ENCODE measurements around the gene SPTBN1. TPM values are rescaled to one million over a fixed set of nuclear protein-coding genes. Genes with fewer than 3 reads are reported as not detected.

The SPTBN1 gene
- total and polyA plus RNA-seq, 2 of the 4 experiments (the other 2 are of a cell fraction) = 49.1 to 241 TPM

- no peak for TF ChIP-seq CEBPB (IDR thresholded peaks at IDR 0.05; ENCODE audit: low read depth, low read length)
These were observed 91.0 kb downstream of the SPTBN1 start (continued) for GRCh38 chr2:54546923-54547720.

DNA sequence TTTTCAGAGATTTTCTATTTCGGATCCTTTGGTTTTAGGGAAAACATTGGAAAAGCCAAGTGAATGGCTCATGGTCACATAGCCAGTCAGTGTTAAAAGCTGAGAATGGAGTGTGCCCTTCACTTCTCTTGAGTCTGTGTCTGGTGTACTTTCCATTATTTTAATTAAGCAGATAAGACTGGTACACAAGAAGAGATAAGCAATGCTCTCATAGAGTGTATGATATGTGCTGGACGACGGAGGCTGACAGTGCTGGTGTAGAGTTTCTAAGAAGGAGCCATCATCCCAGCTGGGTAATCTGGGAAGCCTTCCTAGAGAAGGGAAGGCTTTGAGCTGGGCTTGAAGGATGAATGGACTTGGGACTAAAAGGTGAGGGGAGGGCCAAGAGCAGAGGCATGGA, 93.3 kb downstream of the SPTBN1 start:
- POLR2A ChIA-PET (ENCODE audit: unreplicated experiment) = no interaction called here
- CTCF ChIA-PET = no interaction called here

More for the DNA sequence above, 93.3 kb downstream of the SPTBN1 start:
- H2BK20ac ChIP-seq (ENCODE audit: low read depth, low read length) = no peak overlapping the region
- H2AK9ac ChIP-seq (replicated peaks; ENCODE audit: low read depth, low read length, poor library complexity) = no peak overlapping the region
- H3K14ac ChIP-seq (replicated peaks; ENCODE audit: low read depth, low read length) = no peak overlapping the region
- no peak overlapping the region for H3K56ac ChIP-seq (ENCODE audit: extremely low read depth, insufficient read depth, low read length)
- H3K79me1 ChIP-seq (ENCODE audit: low read depth in 1 of 2, low read length in 2 of 2) = peaks cover 19 to 68% of the 10 kb centered on the region in 2 experiments
- no peak overlapping the region for H3K23ac ChIP-seq (ENCODE audit: low read depth, low read length)
- TF ChIP-seq, protein P1, sequence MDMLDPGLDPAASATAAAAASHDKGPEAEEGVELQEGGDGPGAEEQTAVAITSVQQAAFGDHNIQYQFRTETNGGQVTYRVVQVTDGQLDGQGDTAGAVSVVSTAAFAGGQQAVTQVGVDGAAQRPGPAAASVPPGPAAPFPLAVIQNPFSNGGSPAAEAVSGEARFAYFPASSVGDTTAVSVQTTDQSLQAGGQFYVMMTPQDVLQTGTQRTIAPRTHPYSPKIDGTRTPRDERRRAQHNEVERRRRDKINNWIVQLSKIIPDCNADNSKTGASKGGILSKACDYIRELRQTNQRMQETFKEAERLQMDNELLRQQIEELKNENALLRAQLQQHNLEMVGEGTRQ (IDR thresholded peaks at IDR 0.05; ENCODE audit: low read depth, low read length) = no peak
- TF ChIP-seq MXI1 (IDR thresholded peaks at IDR 0.05; ENCODE audit: borderline replicate concordance, low read depth, low read length) (no peak), MAFK (IDR thresholded peaks at IDR 0.05; ENCODE audit: low read depth, low read length) (no peak), BHLHE40 (IDR thresholded peaks at IDR 0.05; ENCODE audit: low read depth, low read length) (no peak), NFE2L2 (IDR thresholded peaks at IDR 0.05; ENCODE audit: low read depth, low read length) (no peak), SMC3 (IDR thresholded peaks at IDR 0.05; ENCODE audit: low read depth, low read length) (no peak), RAD21 (IDR thresholded peaks at IDR 0.05; ENCODE audit: low read length) (no peak), RFX5 (IDR thresholded peaks at IDR 0.05; ENCODE audit: low read depth, low read length) (no peak), CEBPB (IDR thresholded peaks at IDR 0.05; ENCODE audit: low read depth, low read length) (no peak), RCOR1 (IDR thresholded peaks at IDR 0.05; ENCODE audit: insufficient replicate concordance, low read length) (no peak), CHD1 (IDR thresholded peaks at IDR 0.05; ENCODE audit: low read depth, low read length) (no peak), POLR2A (IDR thresholded peaks at IDR 0.05; ENCODE audit: low read depth, low read length) (no peak), CTCF (conservative IDR thresholded peaks at IDR 0.05; ENCODE audit: low read depth, low read length) (no peak)
- no peak overlapping the region for H3K9ac ChIP-seq (ENCODE audit: low read depth, low read length)
- ATAC-seq (ENCODE audit: low read depth) = no peak
- no peak overlapping the region for H3K18ac ChIP-seq (ENCODE audit: low read depth, low read length)
- 100% methylated on average over 1 of the region's 3 CpGs; no CpG with 5 or more reads in 1 of the 2 experiments for WGBS, 2 experiments (ENCODE audit: extremely low coverage in 2 of 2, insufficient read length in 1 of 2)
- H4K8ac ChIP-seq (ENCODE audit: low read depth in 2 of 2, low read length in 2 of 2) = no peak overlapping the region
- dilution Hi-C loops (cut with HindIII; ENCODE audit: low sequenced_read_pairs, unreplicated experiment) = no loop called here
- no peak overlapping the region for H2AFZ ChIP-seq (replicated peaks; ENCODE audit: low read length, poor library complexity)
- DNase-seq = no peak
- H2BK5ac ChIP-seq (ENCODE audit: low read depth, low read length, poor library complexity, severe bottlenecking) = no peak overlapping the region
- no peaks in the 10 kb centered on the region for H3K36me3 ChIP-seq (ENCODE audit: control insufficient read depth, insufficient read depth, low read length)
- no peaks in the 10 kb centered on the region for H3K27me3 ChIP-seq (ENCODE audit: control insufficient read depth, insufficient read depth, low read length)
- no peak overlapping the region for H3K4me3 ChIP-seq (ENCODE audit: insufficient read depth, low read depth, low read length)
- H3K4ac ChIP-seq (ENCODE audit: low read depth, low read length) = no peak overlapping the region
- H2BK15ac ChIP-seq (ENCODE audit: low read depth, low read length) = no peak overlapping the region
- H2AK5ac ChIP-seq (ENCODE audit: low read depth, low read length) = no peak overlapping the region
- no peak overlapping the region for H3K27ac ChIP-seq (ENCODE audit: insufficient read depth, low read length)
- H3K4me2 ChIP-seq (ENCODE audit: low read depth, low read length) = no peak overlapping the region
- intact Hi-C loops (cut with micrococcal nuclease) = no loop called here
- H3K9me3 ChIP-seq (ENCODE audit: control insufficient read depth, insufficient read depth, low read length) = no peaks in the 10 kb centered on the region
- in situ Hi-C loops (cut with MboI; ENCODE audit: low sequenced_read_pairs) = no loop called here
- no peak overlapping the region for H4K91ac ChIP-seq (ENCODE audit: insufficient read depth, low read depth, low read length)
- BruUV-seq (replicated peaks) = no TSS peak
- H3K9me1 ChIP-seq (ENCODE audit: insufficient read depth, low read length) = peaks cover 11% of the 10 kb centered on the region; the same call in 1 of the 2 replicates
- H3K4me1 ChIP-seq (ENCODE audit: control insufficient read depth, insufficient read depth, low read length) = peaks cover 3% of the 10 kb centered on the region
- no peak overlapping the region for H2BK120ac ChIP-seq (ENCODE audit: low read depth, low read length)
- no peak overlapping the region for H4K5ac ChIP-seq (ENCODE audit: low read depth, low read length)
- H4K20me1 ChIP-seq (ENCODE audit: insufficient read depth, low read length) = peaks cover 29% of the 10 kb centered on the region; the same call in 1 of the 2 replicates

Data from IMR-90 (cell line).